Stomach smooth muscle (tissue), 2 donors: ENCODE data around the gene AGBL4.

ENCODE experiments used
- H3K27ac ChIP-seq: one replicate; pipeline ENCODE4 v1.7.0; 2013; ENCODE audit warnings: mild to moderate bottlenecking, low read length, inconsistent platforms
- H3K27me3 ChIP-seq, 2 donors: one replicate each; pipeline ENCODE4 v1.7.0; 2013; ENCODE audit warnings: low read length in 2 of 2; ENCODE audit not compliant: insufficient read depth in 2 of 2, control insufficient read depth in 1 of 2
- H3K36me3 ChIP-seq, 2 donors: one replicate each; pipeline ENCODE4 v1.7.0; 2013; ENCODE audit warnings: low read length in 2 of 2; ENCODE audit not compliant: control insufficient read depth in 2 of 2, insufficient read depth in 2 of 2
- H3K4me1 ChIP-seq: one replicate; pipeline ENCODE4 v1.7.0; 2013; ENCODE audit warnings: low read length; ENCODE audit not compliant: control insufficient read depth, insufficient read depth
- H3K4me3 ChIP-seq, 2 donors: one replicate each; pipeline ENCODE4 v1.7.0; 2013; ENCODE audit warnings: low read length in 2 of 2
- H3K9ac ChIP-seq, 2 donors: one replicate each; pipeline ENCODE4 v1.7.0; 2013; ENCODE audit warnings: low read length in 2 of 2, mild to moderate bottlenecking in 1 of 2
- H3K9me3 ChIP-seq, 2 donors: one replicate each; pipeline ENCODE4 v1.7.0; 2013; ENCODE audit warnings: low read length in 2 of 2; ENCODE audit not compliant: control insufficient read depth in 2 of 2
- donor health status: healthy.
- donor health status: Pancreatic carcinoma.

Gene AGBL4

GRCh38 chr1:48761411-48761810 is 1262.3 kb downstream of the AGBL4 start:
- no peak overlapping the region for H3K27ac ChIP-seq
- H3K9me3 ChIP-seq = no peaks in the 10 kb centered on the region
- H3K4me1 ChIP-seq = no peaks in the 10 kb centered on the region
- H3K27me3 ChIP-seq = no peaks in the 10 kb centered on the region
- peaks cover 23 to 27% of the 10 kb centered on the region in 2 donors for H3K36me3 ChIP-seq
- H3K4me3 ChIP-seq = no peak overlapping the region
- no peak overlapping the region for H3K9ac ChIP-seq

DNA sequence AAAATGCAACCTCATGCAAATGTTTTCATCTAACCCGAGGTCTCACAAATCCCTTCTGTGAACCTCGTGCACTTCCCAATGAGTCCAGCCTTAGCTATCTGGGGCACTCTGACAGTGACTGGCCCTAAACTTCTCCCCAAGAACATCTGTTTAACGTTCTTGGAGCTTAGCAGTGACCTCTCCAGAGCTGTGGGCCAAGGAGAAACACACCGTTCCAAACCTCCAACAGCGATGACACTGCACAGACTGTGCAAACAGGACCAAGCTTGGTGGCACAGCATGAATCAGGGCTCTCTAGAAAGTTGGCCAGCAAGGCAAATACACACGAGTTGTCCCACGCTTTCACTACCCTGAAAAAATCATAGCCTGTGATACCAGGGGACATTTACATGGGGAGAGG is 1262.9 kb downstream of the AGBL4 start:
- H3K27me3 ChIP-seq = no peaks in the 10 kb centered on the region
- H3K27ac ChIP-seq = no peak overlapping the region
- peaks cover 23 to 31% of the 10 kb centered on the region in 2 donors for H3K36me3 ChIP-seq
- H3K4me1 ChIP-seq = no peaks in the 10 kb centered on the region
- no peak overlapping the region for H3K4me3 ChIP-seq
- no peak overlapping the region for H3K9ac ChIP-seq
- H3K9me3 ChIP-seq = no peaks in the 10 kb centered on the region

DNA sequence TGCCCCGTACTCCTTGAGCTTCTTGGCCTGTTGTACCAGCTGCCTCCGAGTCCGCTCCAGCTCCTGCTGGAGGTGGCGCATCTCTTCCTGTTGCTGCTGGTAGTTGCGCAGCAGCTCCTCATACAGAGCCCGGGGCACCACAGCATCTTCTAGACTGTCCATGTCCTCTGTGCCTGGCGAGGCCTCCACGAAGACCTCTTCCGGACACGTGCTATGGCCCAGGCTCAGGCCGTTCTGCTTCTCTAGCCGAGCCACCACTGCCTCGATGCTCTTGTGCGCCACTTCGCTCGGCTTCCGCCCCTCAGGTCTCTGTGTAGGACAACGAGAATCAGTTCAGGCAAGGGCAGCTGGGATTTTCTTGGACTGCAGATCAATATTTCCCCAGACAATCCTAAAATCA is 1264.8 kb downstream of the AGBL4 start:
- H3K36me3 ChIP-seq = peaks cover 29 to 34% of the 10 kb centered on the region in 2 donors
- no peaks in the 10 kb centered on the region for H3K9me3 ChIP-seq
- no peak overlapping the region for H3K4me3 ChIP-seq
- H3K9ac ChIP-seq = no peak overlapping the region
- no peak overlapping the region for H3K27ac ChIP-seq
- H3K4me1 ChIP-seq = no peaks in the 10 kb centered on the region
- no peaks in the 10 kb centered on the region for H3K27me3 ChIP-seq

DNA sequence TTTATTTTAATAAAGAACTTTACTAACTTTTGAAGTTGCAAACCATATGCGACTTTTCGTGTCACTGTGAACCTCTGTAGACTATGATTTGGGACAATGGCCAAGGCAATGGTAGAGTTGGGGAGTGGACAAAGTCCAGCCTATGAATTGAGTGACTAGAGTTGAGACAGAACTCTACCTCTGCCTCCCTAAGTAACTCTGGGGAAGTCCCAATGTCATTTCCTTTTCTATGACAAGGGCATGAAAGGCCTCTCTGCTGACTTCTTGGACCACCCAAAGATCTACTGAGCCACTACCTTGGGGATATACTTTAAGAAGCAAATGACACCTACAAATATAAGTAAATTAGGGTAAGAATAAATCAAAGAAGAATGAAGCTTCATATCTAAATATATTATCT is 1266.4 kb downstream of the AGBL4 start:
- H3K9ac ChIP-seq = no peak overlapping the region
- H3K4me3 ChIP-seq = no peak overlapping the region
- no peak overlapping the region for H3K27ac ChIP-seq
- H3K27me3 ChIP-seq = no peaks in the 10 kb centered on the region
- H3K4me1 ChIP-seq = no peaks in the 10 kb centered on the region
- H3K36me3 ChIP-seq = peaks cover 29 to 36% of the 10 kb centered on the region in 2 donors
- no peaks in the 10 kb centered on the region for H3K9me3 ChIP-seq

DNA sequence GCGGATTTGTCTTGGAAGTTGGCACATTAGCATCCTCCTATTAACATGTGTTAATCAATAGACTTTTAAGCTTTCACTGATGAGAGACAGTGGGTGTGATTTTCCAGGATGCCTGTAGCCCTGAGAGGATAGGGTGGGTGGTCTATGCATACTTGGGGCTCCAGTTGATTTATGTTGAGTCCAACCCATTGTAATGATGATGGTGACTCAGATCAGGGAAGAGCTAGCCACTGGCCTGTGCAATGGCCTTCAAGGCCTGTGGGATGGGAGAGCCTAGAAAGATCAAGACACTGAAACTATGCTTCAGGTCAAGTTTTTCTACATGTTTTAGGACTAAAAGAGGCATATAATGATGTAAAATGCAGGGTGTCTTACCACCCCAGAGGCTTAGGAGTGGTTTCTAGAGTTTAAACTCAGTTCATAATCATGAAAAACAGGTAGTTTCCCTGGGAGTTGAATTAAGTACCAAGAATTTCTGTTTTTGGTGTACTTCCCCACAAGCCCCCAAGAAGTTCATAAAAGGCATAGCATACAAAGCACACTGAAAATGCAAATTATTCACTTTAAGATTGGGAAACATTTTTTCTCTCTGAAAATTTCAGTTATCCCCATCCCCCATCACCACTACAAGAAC is 1267.0 kb downstream of the AGBL4 start:
- no peak overlapping the region for H3K9ac ChIP-seq
- H3K27me3 ChIP-seq = no peaks in the 10 kb centered on the region
- peaks cover 29 to 36% of the 10 kb centered on the region in 2 donors for H3K36me3 ChIP-seq
- no peaks in the 10 kb centered on the region for H3K9me3 ChIP-seq
- no peak overlapping the region for H3K27ac ChIP-seq
- no peaks in the 10 kb centered on the region for H3K4me1 ChIP-seq
- H3K4me3 ChIP-seq = no peak overlapping the region

- H3K27me3 ChIP-seq = no peaks in the 10 kb centered on the region
- H3K4me1 ChIP-seq = no peaks in the 10 kb centered on the region
- H3K9ac ChIP-seq = no peak overlapping the region
- H3K36me3 ChIP-seq = peaks cover 19 to 33% of the 10 kb centered on the region in 2 donors
- no peaks in the 10 kb centered on the region for H3K9me3 ChIP-seq
- H3K27ac ChIP-seq = no peak overlapping the region
- H3K4me3 ChIP-seq = no peak overlapping the region
Observed at GRCh38 chr1:48753293-48753692, 1270.5 kb downstream of the AGBL4 start.

- H3K4me1 ChIP-seq = no peaks in the 10 kb centered on the region
- H3K27me3 ChIP-seq = no peaks in the 10 kb centered on the region
- no peak overlapping the region for H3K27ac ChIP-seq
- no peak overlapping the region for H3K9ac ChIP-seq
- peaks cover 10 to 25% of the 10 kb centered on the region in 2 donors for H3K36me3 ChIP-seq
- no peaks in the 10 kb centered on the region for H3K9me3 ChIP-seq
- no peak overlapping the region for H3K4me3 ChIP-seq
Observed at GRCh38 chr1:48750109-48750508, 1273.6 kb downstream of the AGBL4 start.

- Histone ChIP-seq H3K36me3 (peaks cover 4 to 32% of the 10 kb centered on the region in 2 donors), H3K4me1 (no peaks in the 10 kb centered on the region), H3K4me3 (no peak overlapping the region), H3K27ac (no peak overlapping the region), H3K9ac (no peak overlapping the region), H3K9me3 (no peaks in the 10 kb centered on the region), H3K27me3 (no peaks in the 10 kb centered on the region)
Observed at GRCh38 chr1:48749068-48749467, 1274.7 kb downstream of the AGBL4 start.

GRCh38 chr1:48746906-48747305 is 1276.8 kb downstream of the AGBL4 start:
- Histone ChIP-seq H3K9me3 (no peaks in the 10 kb centered on the region), H3K9ac (no peak overlapping the region), H3K27me3 (no peaks in the 10 kb centered on the region), H3K27ac (no peak overlapping the region), H3K4me1 (no peaks in the 10 kb centered on the region), H3K36me3 (peaks cover 4 to 40% of the 10 kb centered on the region in 2 donors), H3K4me3 (no peak overlapping the region)

- H3K27me3 ChIP-seq = no peaks in the 10 kb centered on the region
- H3K9me3 ChIP-seq = no peaks in the 10 kb centered on the region
- H3K4me3 ChIP-seq = no peak overlapping the region
- H3K4me1 ChIP-seq = no peaks in the 10 kb centered on the region
- no peak overlapping the region for H3K27ac ChIP-seq
- H3K36me3 ChIP-seq = peaks cover 9 to 39% of the 10 kb centered on the region in 2 donors
- no peak overlapping the region for H3K9ac ChIP-seq
Observed at GRCh38 chr1:48744032-48744431, 1279.7 kb downstream of the AGBL4 start.

GRCh38 chr1:48743480-48743879 is 1280.3 kb downstream of the AGBL4 start:
- Histone ChIP-seq H3K4me1 (no peaks in the 10 kb centered on the region), H3K4me3 (no peak overlapping the region), H3K9me3 (no peaks in the 10 kb centered on the region), H3K27ac (no peak overlapping the region), H3K9ac (no peak overlapping the region), H3K27me3 (no peaks in the 10 kb centered on the region), H3K36me3 (peaks cover 6 to 35% of the 10 kb centered on the region in 2 donors)
